Measurements from ENCODE around the gene CTNNA1.

CTNNA1 gene

GRCh38 chr5:138960145-138960692 is 207.0 kb downstream of the CTNNA1 start:
- Histone ChIP-seq H3K4me1 (ENCODE audit: control insufficient read depth in 1 of 2, insufficient read depth in 1 of 2, low read depth in 1 of 2, low read length in 1 of 2) (no peaks in the 10 kb centered on the region), H3K27ac (no peak overlapping the region), H3K4me3 (ENCODE audit: low read depth in 1 of 2, low read length in 1 of 2) (no peak overlapping the region), H3K36me3 (peaks cover 3% of the 10 kb centered on the region), H3K27me3 (no peaks in the 10 kb centered on the region), H3K9me3 (no peaks in the 10 kb centered on the region)
- no peak for TF ChIP-seq CTCF (IDR thresholded peaks at IDR 0.05)

GRCh38 chr5:138961221-138961620 is 208.0 kb downstream of the CTNNA1 start:
- no peaks in the 10 kb centered on the region for H3K9me3 ChIP-seq
- H3K27ac ChIP-seq, result no peak overlapping the region
- no peaks in the 10 kb centered on the region for H3K27me3 ChIP-seq
- H3K4me1 ChIP-seq (ENCODE audit: control insufficient read depth in 1 of 2, insufficient read depth in 1 of 2, low read depth in 1 of 2, low read length in 1 of 2), result no peaks in the 10 kb centered on the region
- H3K4me3 ChIP-seq (ENCODE audit: low read depth in 1 of 2, low read length in 1 of 2), result no peak overlapping the region
- no peak for TF ChIP-seq CTCF (IDR thresholded peaks at IDR 0.05)
- peaks cover under 1% of the 10 kb centered on the region for H3K36me3 ChIP-seq

GRCh38 chr5:138961729-138962128 is 208.5 kb downstream of the CTNNA1 start:
- H3K9me3 ChIP-seq, result no peaks in the 10 kb centered on the region
- no peaks in the 10 kb centered on the region for H3K4me1 ChIP-seq (ENCODE audit: control insufficient read depth in 1 of 2, insufficient read depth in 1 of 2, low read depth in 1 of 2, low read length in 1 of 2)
- TF ChIP-seq CTCF (IDR thresholded peaks at IDR 0.05), result no peak

GRCh38 chr5:138962614-138963370 is 209.6 kb downstream of the CTNNA1 start:
- Histone ChIP-seq H3K27ac (no peak overlapping the region), H3K9me3 (no peaks in the 10 kb centered on the region), H3K27me3 (no peaks in the 10 kb centered on the region), H3K4me1 (ENCODE audit: control insufficient read depth in 1 of 2, insufficient read depth in 1 of 2, low read depth in 1 of 2, low read length in 1 of 2) (no peaks in the 10 kb centered on the region), H3K36me3 (no peaks in the 10 kb centered on the region), H3K4me3 (ENCODE audit: low read depth in 1 of 2, low read length in 1 of 2) (no peak overlapping the region)
- TF ChIP-seq CTCF (IDR thresholded peaks at IDR 0.05), result no peak

More at GRCh38 chr5:138961729-138962128, 208.5 kb downstream of the CTNNA1 start:
- Histone ChIP-seq H3K27me3 (no peaks in the 10 kb centered on the region), H3K27ac (no peak overlapping the region), H3K4me3 (ENCODE audit: low read depth in 1 of 2, low read length in 1 of 2) (no peak overlapping the region), H3K36me3 (no peaks in the 10 kb centered on the region)

GRCh38 chr5:138963763-138964371 is 210.6 kb downstream of the CTNNA1 start:
- H3K4me3 ChIP-seq (ENCODE audit: low read depth in 1 of 2, low read length in 1 of 2), result no peak overlapping the region
- H3K27ac ChIP-seq, result no peak overlapping the region
- no peaks in the 10 kb centered on the region for H3K36me3 ChIP-seq
- H3K27me3 ChIP-seq, result no peaks in the 10 kb centered on the region
- H3K4me1 ChIP-seq (ENCODE audit: control insufficient read depth in 1 of 2, insufficient read depth in 1 of 2, low read depth in 1 of 2, low read length in 1 of 2), result no peaks in the 10 kb centered on the region
- no peak for TF ChIP-seq CTCF (IDR thresholded peaks at IDR 0.05)
- H3K9me3 ChIP-seq, result no peaks in the 10 kb centered on the region
